SK-N-MC (cell line): Measurements from ENCODE around the gene CDC42EP5.
"Not testable (repeated sequence)": the region's sequence is repeated elsewhere in the genome, so short reads cannot be mapped to it uniquely, and the experiment has no call there.

ENCODE experiments used
- EZH2 ChIP-seq: fragments of 200-600 bp; sonication (generic); IDR thresholded peaks from one replicate; pipeline ENCODE4 v1.6.1; 2017; ENCODE audit warnings: antibody characterized with exemption
- POLR2AphosphoS5 ChIP-seq: IDR thresholded peaks from 2 replicates; pipeline ENCODE4 v1.6.1; 2012; ENCODE audit warnings: mild to moderate bottlenecking, low read depth, low read length, borderline replicate concordance

DNA sequence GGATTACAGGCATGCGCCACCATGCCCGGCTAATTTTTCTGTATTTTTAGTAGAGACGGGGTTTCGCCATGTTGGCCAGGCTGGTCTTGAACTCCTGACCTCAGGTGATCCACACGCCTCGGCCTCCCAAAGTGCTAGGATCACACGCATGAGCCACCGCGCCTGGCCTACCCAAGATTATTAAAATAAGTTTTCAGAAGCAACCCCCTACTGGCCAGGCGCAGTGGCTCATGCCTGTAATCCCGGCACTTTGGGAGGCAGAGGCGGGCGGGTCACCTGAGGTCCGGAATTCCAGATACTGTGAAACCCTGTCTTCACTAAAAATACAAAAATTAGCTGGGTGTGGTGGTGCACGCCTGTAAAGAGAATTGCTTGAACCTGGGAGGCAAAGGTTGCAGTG, 26.7 kb downstream of the CDC42EP5 start:
- not testable (repeated sequence) for TF ChIP-seq POLR2AphosphoS5, EZH2
